B cell (primary cell): Measurements from ENCODE around the gene MYMK. TPM values are rescaled to one million over a fixed set of nuclear protein-coding genes. Genes with fewer than 3 reads are reported as not detected.

Experiments used
- ATAC-seq: fragments of 200-7000 bp; cut with Tn5 transposase; one replicate; pipeline ENCODE4 v1.10.0; 2021; ENCODE audit warnings: low read depth, mild to moderate bottlenecking, moderate number of reproducible peaks, moderate library complexity
- CTCF ChIA-PET: fragments of 350-600 bp; sonication (Branson Sonifier 250); formaldehyde crosslinking; loops from one replicate; lab custom pipeline; 2021; ENCODE audit warnings: antibody characterized with exemption, inconsistent platforms; lab: Charles Lee
- POLR2A ChIA-PET: fragments of 350-600 bp; sonication (Branson Sonifier 250); formaldehyde crosslinking; loops from one replicate; lab custom pipeline; 2021; ENCODE audit warnings: antibody characterized with exemption; lab: Charles Lee
- DNase-seq: peaks from one replicate; pipeline ENCODE4 v3.0.0; 2013
- H2AFZ ChIP-seq: 2 replicates; pipeline ENCODE4 v1.6.1; 2012; ENCODE audit warnings: mild to moderate bottlenecking, low read depth, low read length; ENCODE audit not compliant: insufficient read depth, poor library complexity, severe bottlenecking
- H3K27ac ChIP-seq, 2 donors: 1 replicate in 1 of 2; 2 replicates in 1 of 2; pipeline ENCODE4 v1.5.1; 2012 to 2013; ENCODE audit warnings: low read length in 2 of 2, mild to moderate bottlenecking in 2 of 2, moderate library complexity in 1 of 2
- H3K27me3 ChIP-seq, 4 experiments: fragments of 200-600 bp in 1 of 4; sonication (generic) in 1 of 4; replicated peaks in 1 of 4; 1 replicate in 2 of 4; 2 replicates in 2 of 4; pipeline versions ENCODE4 v1.6.1 to v1.7.0; 2013 to 2016; ENCODE audit warnings: low read length in 3 of 4, mild to moderate bottlenecking in 2 of 4, mixed read lengths in 1 of 4, moderate library complexity in 1 of 4; ENCODE audit not compliant: insufficient read depth in 4 of 4, control insufficient read depth in 3 of 4; ENCODE audit errors: control extremely low read depth in 1 of 4
- H3K36me3 ChIP-seq, 2 experiments: replicated peaks in 1 of 2; 1 replicate in 1 of 2; 2 replicates in 1 of 2; pipeline versions ENCODE4 v1.6.1 to v1.7.1; 2013; ENCODE audit warnings: low read length in 1 of 2; ENCODE audit not compliant: insufficient read depth in 2 of 2, control insufficient read depth in 1 of 2; ENCODE audit errors: control extremely low read depth in 1 of 2, extremely low read depth in 1 of 2
- H3K4me1 ChIP-seq, 2 donors: fragments of 200-600 bp in 1 of 2; sonication (generic) in 1 of 2; 1 replicate in 1 of 2; 2 replicates in 1 of 2; pipeline versions ENCODE4 v1.5.1 to v1.6.1; 2013 to 2017; ENCODE audit warnings: low read length in 2 of 2; ENCODE audit not compliant: control insufficient read depth in 2 of 2, insufficient read depth in 2 of 2
- H3K4me2 ChIP-seq: replicated peaks from 2 replicates; pipeline ENCODE3; 2012; ENCODE audit warnings: mild to moderate bottlenecking, low read depth, low read length; ENCODE audit not compliant: poor library complexity, severe bottlenecking
- H3K4me3 ChIP-seq, 5 experiments: fragments of 200-600 bp in 1 of 5; sonication (generic) in 1 of 5; 1 replicate in 3 of 5; 2 replicates in 2 of 5; pipeline versions ENCODE4 v1.5.1 to v1.7.0; 2011 to 2016; ENCODE audit warnings: low read length in 4 of 5, mild to moderate bottlenecking in 4 of 5, low read depth in 2 of 5, control low read depth in 1 of 5, moderate library complexity in 1 of 5; ENCODE audit not compliant: insufficient read depth in 1 of 5; ENCODE audit errors: control extremely low read depth in 1 of 5, extremely low read depth in 1 of 5
- H3K79me2 ChIP-seq: fragments of 200-600 bp; sonication (generic); one replicate; pipeline ENCODE4 v1.6.0; 2016; ENCODE audit warnings: low read length; ENCODE audit not compliant: control insufficient read depth, insufficient read depth
- H3K9ac ChIP-seq: fragments of 200-600 bp; sonication (generic); 2 replicates; pipeline ENCODE4 v1.6.1; 2017; ENCODE audit warnings: mild to moderate bottlenecking, low read length, moderate library complexity
- H3K9me3 ChIP-seq, 3 donors: one replicate each; pipeline versions ENCODE4 v1.6.1 to v1.7.1; 2013; ENCODE audit warnings: low read length in 2 of 3; ENCODE audit not compliant: control insufficient read depth in 2 of 3, insufficient read depth in 1 of 3; ENCODE audit errors: control extremely low read depth in 1 of 3
- H4K20me1 ChIP-seq: 2 replicates; pipeline ENCODE4 v1.6.0; 2012; ENCODE audit warnings: mild to moderate bottlenecking, low read length; ENCODE audit not compliant: insufficient read depth, control insufficient read depth, poor library complexity, severe bottlenecking
- H3K27ac Mint-ChIP-seq: one replicate; pipeline ENCODE4 v1.8.0; 2021; ENCODE audit warnings: mixed read lengths
- H3K27me3 Mint-ChIP-seq: one replicate; pipeline ENCODE4 v1.8.0; 2021; ENCODE audit warnings: mixed read lengths
- H3K4me1 Mint-ChIP-seq: one replicate; pipeline ENCODE4 v1.8.0; 2021; ENCODE audit warnings: mixed read lengths
- H3K4me3 Mint-ChIP-seq: one replicate; pipeline ENCODE4 v1.8.0; 2021; ENCODE audit warnings: mixed read lengths
- H3K9me3 Mint-ChIP-seq: one replicate; pipeline ENCODE4 v1.8.0; 2022; ENCODE audit warnings: mixed read lengths; ENCODE audit not compliant: insufficient read depth
- CTCF ChIP-seq: fragments of 200-600 bp; IDR thresholded peaks from one replicate; pipeline ENCODE4 v1.8.0; 2022; ENCODE audit warnings: antibody characterized with exemption, mild to moderate bottlenecking
- EZH2 ChIP-seq: IDR thresholded peaks from 2 replicates; pipeline ENCODE4 v1.6.1; 2012; ENCODE audit warnings: borderline replicate concordance, low read depth, mild to moderate bottlenecking, moderate library complexity, low read length; ENCODE audit not compliant: insufficient read depth, poor library complexity, severe bottlenecking
- WGBS: methylation state at CpG from one replicate; pipeline ENCODE4 v1.1.5; 2013; ENCODE audit warnings: missing lambda C conversion rate; ENCODE audit not compliant: insufficient coverage; 5-methylcytosine and 5-hydroxymethylcytosine counted together
- intact Hi-C: fragments of 100-400 bp; cut with micrococcal nuclease; formaldehyde crosslinking; loops from one replicate; pipeline ENCODE4 v1.10.0; 2022
- polyA plus RNA-seq: library from polyadenylated mRNA; depleted of rRNA; stranded (reverse); fragments of >200 nt; gene quantifications from 2 replicates; pipeline ENCODE4 v1.2.3, GENCODE V29; 2012
- total RNA-seq, 2 donors: library from RNA; stranded (reverse); fragments of 120-200 nt in 1 of 2; gene quantifications; 1 replicate in 1 of 2; 2 replicates in 1 of 2; pipeline versions ENCODE4 v1.2.3 to v1.2.4, GENCODE V29; 2013 to 2022

The MYMK gene
- total and polyA plus RNA-seq, 2 donors (not counting 1 experiment from before 2014, with no cell fraction given), result not detected

- H3K27ac Mint-ChIP-seq, result no peak overlapping the region
- CTCF ChIA-PET, result no interaction called here
- ATAC-seq, result no peak
These were observed 14.4 kb upstream of the MYMK start for GRCh38 chr9:133538851-133539833.

More at GRCh38 chr9:133538851-133539833, 14.4 kb upstream of the MYMK start:
- DNase-seq, result no peak
- Histone ChIP-seq H3K27me3 (peaks cover 0 to 40% (median 7%) of the 10 kb centered on the region in 4 experiments), H3K27ac (no peak overlapping the region), H3K36me3 (no peaks in the 10 kb centered on the region), H3K4me1 (peaks cover 14% of the 10 kb centered on the region in 2 donors), H2AFZ (no peak overlapping the region), H3K9ac (no peak overlapping the region), H3K9me3 (no peaks in the 10 kb centered on the region), H3K4me2 (peak overlapping the region; percentile 32), H4K20me1 (no peaks in the 10 kb centered on the region), H3K79me2 (no peaks in the 10 kb centered on the region), H3K4me3 (no peak overlapping the region)
- Mint-ChIP-seq H3K27me3 (peaks cover 18% of the 10 kb centered on the region), H3K4me1 (peaks cover 16% of the 10 kb centered on the region), H3K4me3 (peak overlapping the region; percentile 41), H3K9me3 (no peaks in the 10 kb centered on the region)
- TF ChIP-seq EZH2 (no peak), CTCF (no peak)
- WGBS, result 48% methylated on average over 46 of the region's 47 CpGs
- intact Hi-C loops, result no loop called here
- POLR2A ChIA-PET, result no interaction called here
